GM23338 (cell line): ENCODE measurements around the gene ZNF592. TPM values are rescaled to one million over a fixed set of nuclear protein-coding genes. Genes with fewer than 3 reads are reported as not detected.

ENCODE experiments used
- ATAC-seq: fragments of 200-7000 bp; cut with Tn5 transposase; 3 replicates; pipeline ENCODE4 v1.9.1; 2020
- DNase-seq: peaks from one replicate; pipeline ENCODE4 v3.0.0-alpha.2; 2015; ENCODE audit warnings: low spot score
- H2AFZ ChIP-seq: fragments of 200-600 bp; sonication (generic); 2 replicates; pipeline ENCODE4 v1.8.0; 2016; ENCODE audit warnings: antibody characterized with exemption, mild to moderate bottlenecking, moderate library complexity
- H3F3A ChIP-seq: fragments of 200-600 bp; sonication (generic); replicated peaks from 2 replicates; pipeline ENCODE4 v1.8.0; 2017; ENCODE audit warnings: antibody characterized with exemption, mixed run types, low read depth
- H3K27ac ChIP-seq: fragments of 200-600 bp; sonication (generic); 2 replicates; pipeline ENCODE4 v1.6.1; 2016; ENCODE audit warnings: low read depth
- H3K27me3 ChIP-seq: fragments of 200-600 bp; sonication (generic); 2 replicates; pipeline ENCODE4 v1.8.0; 2016; ENCODE audit warnings: mild to moderate bottlenecking, mixed run types, moderate library complexity; ENCODE audit not compliant: insufficient read depth
- H3K36me3 ChIP-seq: fragments of 200-600 bp; sonication (generic); 2 replicates; pipeline ENCODE4 v1.8.0; 2016; ENCODE audit warnings: mild to moderate bottlenecking; ENCODE audit not compliant: insufficient read depth
- H3K4me1 ChIP-seq: fragments of 200-600 bp; sonication (generic); 2 replicates; pipeline ENCODE4 v1.8.0; 2016; ENCODE audit warnings: mild to moderate bottlenecking, moderate library complexity; ENCODE audit not compliant: insufficient read depth
- H3K4me2 ChIP-seq: fragments of 200-600 bp; sonication (generic); 2 replicates; pipeline ENCODE4 v1.7.1; 2017; ENCODE audit warnings: mixed run types
- H3K4me3 ChIP-seq: fragments of 200-600 bp; sonication (generic); 2 replicates; pipeline ENCODE4 v1.6.1; 2016; ENCODE audit warnings: mixed run types
- H3K79me2 ChIP-seq: fragments of 200-600 bp; sonication (generic); replicated peaks from 2 replicates; pipeline ENCODE4 v1.8.0; 2017; ENCODE audit warnings: mild to moderate bottlenecking; ENCODE audit not compliant: insufficient read depth
- H3K9me2 ChIP-seq: fragments of 200-600 bp; sonication (generic); 2 replicates; pipeline ENCODE4 v1.8.0; 2017; ENCODE audit not compliant: insufficient read depth
- H4K20me1 ChIP-seq: fragments of 200-600 bp; sonication (generic); replicated peaks from 2 replicates; pipeline ENCODE4 v1.8.0; 2017; ENCODE audit warnings: mild to moderate bottlenecking; ENCODE audit not compliant: insufficient read depth
- H3K27ac Mint-ChIP-seq: 2 replicates; pipeline ENCODE4 v1.8.0; 2020; ENCODE audit warnings: inconsistent platforms, mild to moderate bottlenecking, moderate library complexity, mixed read lengths
- H3K27me3 Mint-ChIP-seq: 3 replicates; pipeline ENCODE4 v1.8.0; 2022; ENCODE audit warnings: low read depth, mild to moderate bottlenecking, moderate library complexity, mixed read lengths, inconsistent platforms; ENCODE audit not compliant: insufficient read depth, poor library complexity
- H3K36me3 Mint-ChIP-seq: 3 replicates; pipeline ENCODE4 v1.8.0; 2021; ENCODE audit warnings: low read depth, mild to moderate bottlenecking, inconsistent platforms, moderate library complexity, mixed read lengths
- H3K4me1 Mint-ChIP-seq: 3 replicates; pipeline ENCODE4 v1.8.0; 2020; ENCODE audit warnings: mild to moderate bottlenecking, inconsistent platforms, mixed read lengths
- H3K4me3 Mint-ChIP-seq: 3 replicates; pipeline ENCODE4 v1.8.0; 2021; ENCODE audit warnings: moderate library complexity, mild to moderate bottlenecking, inconsistent platforms, mixed read lengths
- H3K9me3 Mint-ChIP-seq: 3 replicates; pipeline ENCODE4 v1.8.0; 2020; ENCODE audit warnings: moderate library complexity, mild to moderate bottlenecking, inconsistent platforms, mixed read lengths
- CTCF ChIP-seq, 2 experiments: fragments of 200-600 bp in 1 of 2; sonication (generic) in 1 of 2; conservative IDR thresholded peaks; 2 replicates each; pipeline versions ENCODE4 v1.5.1 to v1.6.1; 2016 to 2017; ENCODE audit warnings: antibody characterized with exemption in 2 of 2, low read depth in 2 of 2, mild to moderate bottlenecking in 2 of 2, moderate library complexity in 1 of 2
- EZH2 ChIP-seq: fragments of 200-600 bp; sonication (generic); IDR thresholded peaks from one replicate; pipeline ENCODE4 v1.8.0; 2017; ENCODE audit warnings: antibody characterized with exemption, mild to moderate bottlenecking, low read depth; ENCODE audit not compliant: unreplicated experiment
- EZH2phosphoT487 ChIP-seq: fragments of 200-600 bp; sonication (generic); IDR thresholded peaks from one replicate; pipeline ENCODE4 v1.8.1; 2018; ENCODE audit warnings: antibody characterized with exemption; ENCODE audit not compliant: unreplicated experiment
- POLR2AphosphoS5 ChIP-seq: IDR thresholded peaks from 2 replicates; pipeline ENCODE4 v1.6.1; 2016; ENCODE audit warnings: antibody characterized with exemption, low read depth
- STAT1 ChIP-seq: IDR thresholded peaks from one replicate; pipeline ENCODE4 v1.6.1; 2016; ENCODE audit warnings: antibody characterized with exemption; ENCODE audit not compliant: unreplicated experiment
- ZNF114 ChIP-seq: fragments of 250-450 bp; sonication (Bioruptor Pico); IDR thresholded peaks from 2 replicates; pipeline ENCODE4 v1.5.0; 2020; ENCODE audit warnings: mild to moderate bottlenecking, moderate library complexity
- polyA plus RNA-seq: library from polyadenylated mRNA; unstranded; fragments of >200 nt; fragmentation: Nextera tagmentation; extraction: Ambion mirVana; gene quantifications from 2 replicates; pipeline ENCODE4 v1.2.1, GENCODE V29; 2016
- total RNA-seq: library from RNA; depleted of rRNA; stranded (reverse); fragments of >200 nt; shearing (Covaris generic); gene quantifications from 2 replicates; pipeline ENCODE4 v1.2.3, GENCODE V29; 2014
- TF ChIP-seq, protein P1 (sequence below): fragments of 250-450 bp; sonication (Bioruptor Pico); IDR thresholded peaks from 2 replicates; pipeline ENCODE4 v1.5.0; 2020; ENCODE audit warnings: mild to moderate bottlenecking, moderate library complexity

Gene ZNF592
- total and polyA plus RNA-seq, 2 experiments from 2014 or later = 4.4 to 21.4 TPM

DNA sequence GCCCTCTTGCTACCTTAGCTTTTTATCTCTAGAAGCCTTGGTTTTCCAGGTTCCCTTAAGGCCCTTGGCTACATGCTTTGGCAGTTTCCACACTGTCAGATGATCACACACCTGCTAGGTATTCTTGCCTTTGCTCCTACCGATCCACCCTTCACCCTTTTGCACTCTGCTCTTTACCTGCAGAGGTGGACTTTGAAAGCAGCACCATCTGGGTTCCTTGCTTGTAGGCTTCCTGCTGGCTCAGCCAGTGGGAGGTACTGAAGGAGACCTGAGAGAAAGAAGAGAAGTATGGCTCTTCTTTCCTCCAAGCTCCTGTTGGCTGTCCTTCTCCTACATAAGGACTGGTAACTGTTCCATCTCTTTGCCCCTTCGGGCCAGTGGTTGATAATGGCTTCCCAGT lies 7.3 kb upstream of the ZNF592 start:
- Histone ChIP-seq H3K4me3 (no peak overlapping the region), H2AFZ (no peak overlapping the region), H4K20me1 (0 out of 2 replicates have a peak, but pooled peaks cover 3% of the 10 kb centered on the region), H3K4me2 (no peak overlapping the region), H3K27ac (0 out of 2 replicates have a peak overlapping the region, but pooled peaks have one; percentile 14), H3K9me2 (no peaks in the 10 kb centered on the region), H3K36me3 (no peaks in the 10 kb centered on the region), H3K79me2 (no peaks in the 10 kb centered on the region), H3F3A (0 out of 2 replicates have a peak, but pooled peaks cover 5% of the 10 kb centered on the region), H3K27me3 (no peaks in the 10 kb centered on the region), H3K4me1 (peaks cover under 1% of the 10 kb centered on the region; the same call in 1 of the 2 replicates)
- no peaks in the 10 kb centered on the region; the same call in 2 of the 3 replicates for H3K36me3 Mint-ChIP-seq
- H3K4me1 Mint-ChIP-seq = peaks cover 17% of the 10 kb centered on the region
- no peaks in the 10 kb centered on the region for H3K9me3 Mint-ChIP-seq
- ATAC-seq (peak; percentile 41; the same call in 2 of the 3 replicates), DNase-seq (no peak)
- no peaks in the 10 kb centered on the region for H3K27me3 Mint-ChIP-seq
- no peak overlapping the region for H3K27ac Mint-ChIP-seq
- no peak overlapping the region for H3K4me3 Mint-ChIP-seq
- TF ChIP-seq CTCF (conservative IDR thresholded peaks at IDR 0.05; ENCODE audit: low read depth in 2 of 2) (no peak), EZH2 (no peak), EZH2phosphoT487 (no peak), ZNF114 (CRISPR knock-in tag) (no peak), POLR2AphosphoS5 (no peak), STAT1 (no peak)
- TF ChIP-seq, protein P1, sequence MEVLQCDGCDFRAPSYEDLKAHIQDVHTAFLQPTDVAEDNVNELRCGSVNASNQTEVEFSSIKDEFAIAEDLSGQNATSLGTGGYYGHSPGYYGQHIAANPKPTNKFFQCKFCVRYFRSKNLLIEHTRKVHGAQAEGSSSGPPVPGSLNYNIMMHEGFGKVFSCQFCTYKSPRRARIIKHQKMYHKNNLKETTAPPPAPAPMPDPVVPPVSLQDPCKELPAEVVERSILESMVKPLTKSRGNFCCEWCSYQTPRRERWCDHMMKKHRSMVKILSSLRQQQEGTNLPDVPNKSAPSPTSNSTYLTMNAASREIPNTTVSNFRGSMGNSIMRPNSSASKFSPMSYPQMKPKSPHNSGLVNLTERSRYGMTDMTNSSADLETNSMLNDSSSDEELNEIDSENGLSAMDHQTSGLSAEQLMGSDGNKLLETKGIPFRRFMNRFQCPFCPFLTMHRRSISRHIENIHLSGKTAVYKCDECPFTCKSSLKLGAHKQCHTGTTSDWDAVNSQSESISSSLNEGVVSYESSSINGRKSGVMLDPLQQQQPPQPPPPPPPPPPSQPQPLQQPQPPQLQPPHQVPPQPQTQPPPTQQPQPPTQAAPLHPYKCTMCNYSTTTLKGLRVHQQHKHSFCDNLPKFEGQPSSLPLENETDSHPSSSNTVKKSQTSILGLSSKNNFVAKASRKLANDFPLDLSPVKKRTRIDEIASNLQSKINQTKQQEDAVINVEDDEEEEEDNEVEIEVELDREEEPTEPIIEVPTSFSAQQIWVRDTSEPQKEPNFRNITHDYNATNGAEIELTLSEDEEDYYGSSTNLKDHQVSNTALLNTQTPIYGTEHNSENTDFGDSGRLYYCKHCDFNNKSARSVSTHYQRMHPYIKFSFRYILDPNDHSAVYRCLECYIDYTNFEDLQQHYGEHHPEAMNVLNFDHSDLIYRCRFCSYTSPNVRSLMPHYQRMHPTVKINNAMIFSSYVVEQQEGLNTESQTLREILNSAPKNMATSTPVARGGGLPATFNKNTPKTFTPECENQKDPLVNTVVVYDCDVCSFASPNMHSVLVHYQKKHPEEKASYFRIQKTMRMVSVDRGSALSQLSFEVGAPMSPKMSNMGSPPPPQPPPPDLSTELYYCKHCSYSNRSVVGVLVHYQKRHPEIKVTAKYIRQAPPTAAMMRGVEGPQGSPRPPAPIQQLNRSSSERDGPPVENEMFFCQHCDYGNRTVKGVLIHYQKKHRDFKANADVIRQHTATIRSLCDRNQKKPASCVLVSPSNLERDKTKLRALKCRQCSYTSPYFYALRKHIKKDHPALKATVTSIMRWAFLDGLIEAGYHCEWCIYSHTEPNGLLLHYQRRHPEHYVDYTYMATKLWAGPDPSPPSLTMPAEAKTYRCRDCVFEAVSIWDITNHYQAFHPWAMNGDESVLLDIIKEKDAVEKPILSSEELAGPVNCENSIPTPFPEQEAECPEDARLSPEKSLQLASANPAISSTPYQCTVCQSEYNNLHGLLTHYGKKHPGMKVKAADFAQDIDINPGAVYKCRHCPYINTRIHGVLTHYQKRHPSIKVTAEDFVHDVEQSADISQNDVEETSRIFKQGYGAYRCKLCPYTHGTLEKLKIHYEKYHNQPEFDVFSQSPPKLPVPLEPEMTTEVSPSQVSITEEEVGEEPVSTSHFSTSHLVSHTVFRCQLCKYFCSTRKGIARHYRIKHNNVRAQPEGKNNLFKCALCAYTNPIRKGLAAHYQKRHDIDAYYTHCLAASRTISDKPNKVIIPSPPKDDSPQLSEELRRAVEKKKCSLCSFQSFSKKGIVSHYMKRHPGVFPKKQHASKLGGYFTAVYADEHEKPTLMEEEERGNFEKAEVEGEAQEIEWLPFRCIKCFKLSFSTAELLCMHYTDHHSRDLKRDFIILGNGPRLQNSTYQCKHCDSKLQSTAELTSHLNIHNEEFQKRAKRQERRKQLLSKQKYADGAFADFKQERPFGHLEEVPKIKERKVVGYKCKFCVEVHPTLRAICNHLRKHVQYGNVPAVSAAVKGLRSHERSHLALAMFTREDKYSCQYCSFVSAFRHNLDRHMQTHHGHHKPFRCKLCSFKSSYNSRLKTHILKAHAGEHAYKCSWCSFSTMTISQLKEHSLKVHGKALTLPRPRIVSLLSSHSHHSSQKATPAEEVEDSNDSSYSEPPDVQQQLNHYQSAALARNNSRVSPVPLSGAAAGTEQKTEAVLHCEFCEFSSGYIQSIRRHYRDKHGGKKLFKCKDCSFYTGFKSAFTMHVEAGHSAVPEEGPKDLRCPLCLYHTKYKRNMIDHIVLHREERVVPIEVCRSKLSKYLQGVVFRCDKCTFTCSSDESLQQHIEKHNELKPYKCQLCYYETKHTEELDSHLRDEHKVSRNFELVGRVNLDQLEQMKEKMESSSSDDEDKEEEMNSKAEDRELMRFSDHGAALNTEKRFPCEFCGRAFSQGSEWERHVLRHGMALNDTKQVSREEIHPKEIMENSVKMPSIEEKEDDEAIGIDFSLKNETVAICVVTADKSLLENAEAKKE (CRISPR knock-in tag) = no peak
